ENCODE results near the gene PREX1. TPM values are rescaled to one million over a fixed set of nuclear protein-coding genes. Genes with fewer than 3 reads are reported as not detected.

The PREX1 gene
- total RNA-seq, 2 experiments from 2014 or later, result 142 to 147 TPM

- Mint-ChIP-seq H3K36me3 (peaks cover 55% of the 10 kb centered on the region), H3K4me3 (no peak overlapping the region), H3K4me1 (peaks cover 20% of the 10 kb centered on the region), H3K27ac (peak overlapping the region; percentile 74), H3K9me3 (peaks cover 5% of the 10 kb centered on the region), H3K27me3 (no peaks in the 10 kb centered on the region)
- no peak for ATAC-seq (ENCODE audit: low read depth)
- DNase-seq, result no peak
- POLR2A ChIA-PET, result no interaction called here
Measured at GRCh38 chr20:48658505-48658904, 169.3 kb downstream of the PREX1 start.

GRCh38 chr20:48658198-48658476 lies 169.7 kb downstream of the PREX1 start:
- H3K27ac Mint-ChIP-seq, result peak overlapping the region; percentile 46
- DNase-seq (no peak), ATAC-seq (ENCODE audit: low read depth) (no peak)
- peaks cover 55% of the 10 kb centered on the region for H3K36me3 Mint-ChIP-seq
- H3K9me3 Mint-ChIP-seq, result peaks cover 5% of the 10 kb centered on the region
- no peaks in the 10 kb centered on the region for H3K27me3 Mint-ChIP-seq
- H3K4me3 Mint-ChIP-seq, result no peak overlapping the region
- POLR2A ChIA-PET, result interaction anchor here (0.6 to 1.1 kb wide), 2 partner anchors 69 to 247 kb away, joined by 3 read pairs; no protein-coding TSS in a partner anchor
- peaks cover 20% of the 10 kb centered on the region for H3K4me1 Mint-ChIP-seq

GRCh38 chr20:48657426-48658197 lies 170.2 kb downstream of the PREX1 start:
- ATAC-seq (ENCODE audit: low read depth), result peak; percentile 74
- POLR2A ChIA-PET, result interaction anchor here (0.6 to 1.2 kb wide), 3 partner anchors 69 to 248 kb away, joined by 3 read pairs; no protein-coding TSS in a partner anchor
- Mint-ChIP-seq H3K4me3 (no peak overlapping the region), H3K27ac (peak overlapping the region; percentile 46), H3K9me3 (peaks cover 5% of the 10 kb centered on the region), H3K27me3 (no peaks in the 10 kb centered on the region), H3K36me3 (peaks cover 52% of the 10 kb centered on the region), H3K4me1 (peaks cover 20% of the 10 kb centered on the region)
- peak; percentile 59 for DNase-seq

GRCh38 chr20:48656661-48657211 lies 171.1 kb downstream of the PREX1 start:
- Mint-ChIP-seq H3K27ac (peak overlapping the region; percentile 61), H3K36me3 (peaks cover 49% of the 10 kb centered on the region), H3K4me1 (peaks cover 20% of the 10 kb centered on the region), H3K4me3 (no peak overlapping the region), H3K9me3 (peaks cover 5% of the 10 kb centered on the region), H3K27me3 (no peaks in the 10 kb centered on the region)
- DNase-seq (no peak), ATAC-seq (ENCODE audit: low read depth) (no peak)
- POLR2A ChIA-PET, result interaction anchor here (1.2 kb wide), 1 partner anchor 166 kb away, joined by 3 read pairs; no protein-coding TSS in a partner anchor

GRCh38 chr20:48656137-48656536 lies 171.7 kb downstream of the PREX1 start:
- DNase-seq, result no peak
- H3K4me1 Mint-ChIP-seq, result peaks cover 20% of the 10 kb centered on the region
- POLR2A ChIA-PET, result no interaction called here
- ATAC-seq (ENCODE audit: low read depth), result no peak
- H3K27ac Mint-ChIP-seq, result peak overlapping the region; percentile 61
- H3K36me3 Mint-ChIP-seq, result peaks cover 51% of the 10 kb centered on the region
- no peaks in the 10 kb centered on the region for H3K27me3 Mint-ChIP-seq
- H3K4me3 Mint-ChIP-seq, result no peak overlapping the region
- peaks cover 5% of the 10 kb centered on the region for H3K9me3 Mint-ChIP-seq

GRCh38 chr20:48653706-48654051 lies 174.1 kb downstream of the PREX1 start:
- no peak overlapping the region for H3K27ac Mint-ChIP-seq
- no peaks in the 10 kb centered on the region for H3K9me3 Mint-ChIP-seq
- peaks cover 11% of the 10 kb centered on the region for H3K4me1 Mint-ChIP-seq
- DNase-seq (no peak), ATAC-seq (ENCODE audit: low read depth) (no peak)
- H3K27me3 Mint-ChIP-seq, result no peaks in the 10 kb centered on the region
- peaks cover 35% of the 10 kb centered on the region for H3K36me3 Mint-ChIP-seq
- H3K4me3 Mint-ChIP-seq, result no peak overlapping the region
- POLR2A ChIA-PET, result no interaction called here

DNA sequence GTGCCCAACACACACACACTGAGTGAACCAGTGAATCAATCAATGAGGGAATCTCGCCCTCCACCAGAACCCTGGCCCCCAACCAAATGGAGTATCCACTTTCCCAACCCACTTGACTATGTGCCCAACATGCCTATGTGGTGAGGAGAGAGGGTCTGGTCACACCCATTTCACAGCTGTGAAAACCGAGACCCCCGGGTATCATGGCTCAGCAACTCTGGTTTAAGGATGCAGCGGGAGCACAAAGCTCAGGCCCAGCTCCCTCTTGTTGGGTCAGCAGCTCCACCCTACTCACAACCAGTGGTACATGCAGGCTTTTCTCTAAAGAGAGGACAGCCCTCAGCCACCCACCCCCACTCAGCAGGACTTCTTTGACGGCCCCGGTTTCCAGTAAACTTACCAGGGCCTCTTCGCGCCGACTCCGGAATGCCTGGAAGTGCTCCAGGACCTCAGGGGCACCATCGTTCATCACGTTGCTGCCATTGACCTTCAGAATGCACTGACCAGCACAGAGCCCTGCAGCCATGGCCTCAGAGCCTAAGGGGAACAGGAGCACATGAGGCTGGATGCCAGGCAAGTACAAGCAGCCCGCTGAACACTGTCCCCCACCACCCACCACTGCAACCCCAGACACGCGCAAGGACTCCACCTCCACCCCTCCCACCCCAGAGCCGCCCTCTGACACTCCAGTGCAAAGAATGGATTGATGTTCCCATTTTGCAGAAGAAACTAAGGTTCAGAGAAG lies 174.7 kb downstream of the PREX1 start:
- ATAC-seq (ENCODE audit: low read depth) (no peak), DNase-seq (no peak)
- H3K27me3 Mint-ChIP-seq, result no peaks in the 10 kb centered on the region
- POLR2A ChIA-PET, result no interaction called here
- H3K36me3 Mint-ChIP-seq, result peaks cover 36% of the 10 kb centered on the region
- no peak overlapping the region for H3K27ac Mint-ChIP-seq
- H3K4me3 Mint-ChIP-seq, result no peak overlapping the region
- H3K4me1 Mint-ChIP-seq, result peaks cover 5% of the 10 kb centered on the region
- H3K9me3 Mint-ChIP-seq, result no peaks in the 10 kb centered on the region

- ATAC-seq (ENCODE audit: low read depth) (no peak), DNase-seq (no peak)
- Mint-ChIP-seq H3K27me3 (no peaks in the 10 kb centered on the region), H3K36me3 (peaks cover 33% of the 10 kb centered on the region), H3K27ac (peak overlapping the region; percentile 9), H3K9me3 (no peaks in the 10 kb centered on the region), H3K4me3 (no peak overlapping the region), H3K4me1 (peaks cover 1% of the 10 kb centered on the region)
- POLR2A ChIA-PET, result no interaction called here
Measured at GRCh38 chr20:48651960-48652359, 175.8 kb downstream of the PREX1 start.

DNA sequence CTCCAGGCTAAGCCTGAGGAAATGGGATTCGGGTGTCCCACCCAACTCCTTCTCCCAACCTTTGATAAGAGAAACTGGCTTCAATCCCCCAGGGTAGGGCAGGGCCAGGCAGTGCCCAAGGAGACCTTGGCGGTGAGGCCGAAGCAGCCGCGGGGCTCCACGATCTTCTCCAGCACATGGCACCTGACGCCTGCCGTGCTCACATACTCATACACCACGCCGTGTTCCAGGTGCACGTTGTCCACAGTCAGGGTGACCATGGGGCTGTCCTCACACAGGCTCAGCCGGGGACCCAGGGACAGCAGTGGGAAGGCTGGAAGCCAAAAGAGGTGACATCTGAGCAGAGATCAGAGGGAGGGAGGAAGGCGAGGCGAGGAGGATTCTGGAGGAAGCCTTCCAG lies 176.5 kb downstream of the PREX1 start:
- Mint-ChIP-seq H3K27me3 (no peaks in the 10 kb centered on the region), H3K9me3 (no peaks in the 10 kb centered on the region), H3K36me3 (peaks cover 30% of the 10 kb centered on the region), H3K4me3 (no peak overlapping the region), H3K27ac (no peak overlapping the region), H3K4me1 (peaks cover 2% of the 10 kb centered on the region)
- ATAC-seq (ENCODE audit: low read depth) (no peak), DNase-seq (no peak)
- POLR2A ChIA-PET, result no interaction called here

DNA sequence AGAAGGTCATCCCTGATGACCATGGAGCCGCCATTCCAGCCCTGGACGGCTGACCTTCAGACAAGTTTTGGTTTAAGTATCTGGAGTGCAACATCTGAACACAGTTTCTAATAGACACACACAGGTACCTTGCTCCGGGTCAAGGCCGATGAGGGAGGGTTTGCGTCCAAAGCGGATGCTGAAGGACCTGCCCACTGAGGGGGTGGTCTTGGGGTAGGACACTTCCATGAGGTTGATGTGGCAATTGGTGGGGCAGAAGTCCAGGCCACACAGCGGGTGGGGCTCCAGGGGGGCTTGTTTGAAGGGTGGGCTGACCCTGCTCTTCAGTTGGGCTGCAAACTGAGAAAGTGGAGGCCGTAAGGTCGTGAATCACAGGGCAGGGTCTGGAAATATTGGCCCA lies 177.9 kb downstream of the PREX1 start:
- H3K9me3 Mint-ChIP-seq, result no peaks in the 10 kb centered on the region
- no peak overlapping the region for H3K4me3 Mint-ChIP-seq
- H3K27me3 Mint-ChIP-seq, result no peaks in the 10 kb centered on the region
- H3K4me1 Mint-ChIP-seq, result peaks cover 2% of the 10 kb centered on the region
- H3K36me3 Mint-ChIP-seq, result peaks cover 31% of the 10 kb centered on the region
- no peak overlapping the region for H3K27ac Mint-ChIP-seq
- DNase-seq, result no peak
- no peak for ATAC-seq (ENCODE audit: low read depth)
- POLR2A ChIA-PET, result no interaction called here

- Mint-ChIP-seq H3K9me3 (no peaks in the 10 kb centered on the region), H3K4me1 (peaks cover 2% of the 10 kb centered on the region), H3K27ac (no peak overlapping the region), H3K4me3 (no peak overlapping the region), H3K36me3 (peaks cover 34% of the 10 kb centered on the region), H3K27me3 (no peaks in the 10 kb centered on the region)
- POLR2A ChIA-PET, result no interaction called here
- DNase-seq (no peak), ATAC-seq (ENCODE audit: low read depth) (no peak)
Measured at GRCh38 chr20:48649104-48649626, 178.6 kb downstream of the PREX1 start.

DNA sequence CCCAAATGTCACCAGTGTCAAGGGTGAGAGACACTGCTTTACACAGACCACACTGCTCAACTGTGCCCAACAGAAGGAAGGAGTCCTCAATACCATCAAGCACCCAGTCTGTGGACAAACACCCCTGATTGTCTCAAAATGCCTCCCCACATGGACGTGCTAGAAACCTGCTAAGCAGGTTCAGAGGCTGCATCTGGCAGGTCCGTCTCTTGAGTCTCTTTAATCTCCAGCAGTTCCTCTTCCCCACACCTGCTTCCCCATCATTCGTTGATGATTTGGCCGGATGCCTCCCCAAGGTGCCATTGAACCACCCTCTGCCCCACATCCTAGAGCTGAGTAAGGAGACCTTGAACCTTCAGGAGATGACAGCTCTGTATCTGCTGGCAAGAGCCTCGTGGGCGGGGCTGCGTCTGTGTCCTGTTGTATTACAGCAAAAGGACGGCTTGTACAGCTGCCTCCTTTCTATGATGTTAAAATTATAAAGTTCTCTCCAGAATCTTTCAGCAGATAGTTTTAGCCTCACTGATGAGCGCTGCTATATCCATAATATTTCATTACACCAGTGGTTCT lies 179.2 kb downstream of the PREX1 start:
- H3K9me3 Mint-ChIP-seq, result no peaks in the 10 kb centered on the region
- no peaks in the 10 kb centered on the region for H3K27me3 Mint-ChIP-seq
- H3K36me3 Mint-ChIP-seq, result peaks cover 38% of the 10 kb centered on the region
- H3K4me3 Mint-ChIP-seq, result no peak overlapping the region
- peak overlapping the region; percentile 56 for H3K27ac Mint-ChIP-seq
- no peak for DNase-seq
- POLR2A ChIA-PET, result no interaction called here
- no peak for ATAC-seq (ENCODE audit: low read depth)
- peaks cover 2% of the 10 kb centered on the region for H3K4me1 Mint-ChIP-seq

DNA sequence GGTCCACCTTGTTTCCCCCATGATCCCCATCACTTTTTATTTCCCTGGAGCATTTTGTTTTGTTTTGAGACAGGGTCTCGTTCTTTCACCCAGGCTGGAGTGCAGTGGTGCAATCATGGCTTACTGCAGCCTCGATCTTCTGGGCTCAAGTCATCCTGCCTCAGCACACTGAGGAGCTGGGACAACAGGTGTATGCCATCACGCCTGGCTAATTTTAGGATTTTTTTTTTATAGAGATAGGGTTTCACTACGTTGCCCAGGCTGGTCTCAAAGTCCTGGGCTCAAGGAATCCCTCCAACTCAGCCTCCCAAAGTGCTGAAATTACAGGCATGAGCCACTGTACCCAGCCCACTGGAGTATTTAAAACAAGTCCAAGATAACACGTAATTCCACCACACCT lies 179.9 kb downstream of the PREX1 start:
- H3K27ac Mint-ChIP-seq, result no peak overlapping the region
- H3K4me1 Mint-ChIP-seq, result peaks cover 2% of the 10 kb centered on the region
- POLR2A ChIA-PET, result no interaction called here
- ATAC-seq (ENCODE audit: low read depth) (no peak), DNase-seq (no peak)
- H3K36me3 Mint-ChIP-seq, result peaks cover 38% of the 10 kb centered on the region
- no peak overlapping the region for H3K4me3 Mint-ChIP-seq
- no peaks in the 10 kb centered on the region for H3K9me3 Mint-ChIP-seq
- H3K27me3 Mint-ChIP-seq, result no peaks in the 10 kb centered on the region
